ENCODE data around the gene SYK. TPM values are rescaled to one million over a fixed set of nuclear protein-coding genes. Genes with fewer than 3 reads are reported as not detected.

SYK gene
- total and polyA plus RNA-seq, 2 of the 4 experiments (the other 2 are of a cell fraction) = not detected

DNA sequence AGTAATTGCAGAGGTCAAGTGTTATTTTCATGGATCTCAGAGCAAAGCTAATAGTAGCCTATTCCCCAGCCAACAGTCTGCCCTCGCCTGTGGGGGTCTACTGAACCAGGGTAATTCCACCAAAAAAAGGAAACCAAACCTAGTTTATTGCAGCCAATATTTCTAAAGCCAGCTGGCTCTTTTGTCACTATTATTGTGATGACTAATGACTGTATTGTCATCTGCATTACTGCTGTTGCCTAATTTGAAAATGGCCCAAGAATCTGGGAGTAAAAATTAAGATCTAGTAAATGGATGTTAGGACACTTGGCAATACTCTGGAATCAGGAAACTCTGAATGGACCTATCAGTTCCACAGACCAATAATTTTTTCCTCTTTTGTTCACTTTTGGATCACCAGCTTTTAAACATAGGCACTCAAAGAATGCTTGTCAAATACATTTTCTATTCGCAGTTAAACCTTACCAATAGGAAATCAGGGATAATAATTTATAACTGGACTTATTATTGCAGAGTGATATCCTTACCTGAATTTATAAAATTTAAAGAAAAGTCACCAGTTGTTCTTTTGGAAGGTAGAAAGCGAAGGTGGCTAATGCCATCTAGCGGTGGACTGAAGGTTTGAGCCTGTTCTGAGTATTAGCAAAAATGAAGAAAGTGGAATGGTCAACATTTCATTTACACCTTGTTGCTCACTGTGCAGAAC lies 69.2 kb downstream of the SYK start:
- H3K9me1 ChIP-seq (ENCODE audit: insufficient read depth, low read length) = no peaks in the 10 kb centered on the region
- POLR2A ChIA-PET (ENCODE audit: unreplicated experiment) = no interaction called here
- H2AFZ ChIP-seq (replicated peaks; ENCODE audit: low read length, poor library complexity) = no peak overlapping the region
- peaks cover 6% of the 10 kb centered on the region for H3K27me3 ChIP-seq (ENCODE audit: control insufficient read depth, insufficient read depth, low read length)
- no CpG with 5 or more reads among the region's 4 CpGs for WGBS, 2 experiments (ENCODE audit: extremely low coverage in 2 of 2, insufficient read length in 1 of 2)
- ATAC-seq (ENCODE audit: low read depth) (peak; percentile 72), DNase-seq (peak; percentile 44)
- H2AK5ac ChIP-seq (ENCODE audit: low read depth, low read length) = no peak overlapping the region
- no peak overlapping the region for H4K5ac ChIP-seq (ENCODE audit: low read depth, low read length)
- no peaks in the 10 kb centered on the region for H3K79me1 ChIP-seq (ENCODE audit: low read depth in 1 of 2, low read length in 2 of 2)
- H3K36me3 ChIP-seq (ENCODE audit: control insufficient read depth, insufficient read depth, low read length) = no peaks in the 10 kb centered on the region
- CTCF ChIA-PET = interaction anchor here (0.9 to 1.4 kb wide), 4 partner anchors 9 to 1273 kb away, joined by 3 to 5 read pairs (median 4); no protein-coding TSS in a partner anchor
- H3K18ac ChIP-seq (ENCODE audit: low read depth, low read length) = no peak overlapping the region
- no peak overlapping the region for H2BK15ac ChIP-seq (ENCODE audit: low read depth, low read length)
- H3K4me2 ChIP-seq (ENCODE audit: low read depth, low read length) = no peak overlapping the region
- no peaks in the 10 kb centered on the region for H3K9me3 ChIP-seq (ENCODE audit: control insufficient read depth, insufficient read depth, low read length)
- H3K4me1 ChIP-seq (ENCODE audit: control insufficient read depth, insufficient read depth, low read length) = no peaks in the 10 kb centered on the region
- H3K4ac ChIP-seq (ENCODE audit: low read depth, low read length) = no peak overlapping the region
- H2BK120ac ChIP-seq (ENCODE audit: low read depth, low read length) = no peak overlapping the region
- H4K91ac ChIP-seq (ENCODE audit: insufficient read depth, low read depth, low read length) = no peak overlapping the region
- H3K14ac ChIP-seq (replicated peaks; ENCODE audit: low read depth, low read length) = no peak overlapping the region
- no peak overlapping the region for H3K4me3 ChIP-seq (ENCODE audit: insufficient read depth, low read depth, low read length)
- dilution Hi-C loops (cut with HindIII; ENCODE audit: low sequenced_read_pairs, unreplicated experiment) = no loop called here
- no peak overlapping the region for H3K56ac ChIP-seq (ENCODE audit: extremely low read depth, insufficient read depth, low read length)
- BruUV-seq (replicated peaks) = no TSS peak
- H3K23ac ChIP-seq (ENCODE audit: low read depth, low read length) = no peak overlapping the region
- H3K27ac ChIP-seq (ENCODE audit: insufficient read depth, low read length) = no peak overlapping the region
- in situ Hi-C loops (cut with MboI; ENCODE audit: low sequenced_read_pairs) = loop anchor here (5.0 to 10.0 kb wide), 3 partner anchors 636 to 1276 kb away; no protein-coding TSS in a partner anchor
- H4K8ac ChIP-seq (ENCODE audit: low read depth in 2 of 2, low read length in 2 of 2) = no peak overlapping the region
- no peak overlapping the region for H3K9ac ChIP-seq (ENCODE audit: low read depth, low read length)
- H2BK20ac ChIP-seq (ENCODE audit: low read depth, low read length) = no peak overlapping the region
- H2BK5ac ChIP-seq (ENCODE audit: low read depth, low read length, poor library complexity, severe bottlenecking) = no peak overlapping the region
- no peaks in the 10 kb centered on the region for H4K20me1 ChIP-seq (ENCODE audit: insufficient read depth, low read length)
- TF ChIP-seq POLR2A (IDR thresholded peaks at IDR 0.05; ENCODE audit: low read depth, low read length) (no peak), MAFK (IDR thresholded peaks at IDR 0.05; ENCODE audit: low read depth, low read length) (no peak), SMC3 (IDR thresholded peaks at IDR 0.05; ENCODE audit: low read depth, low read length) (peak; percentile 63), RAD21 (IDR thresholded peaks at IDR 0.05; ENCODE audit: low read length) (peak; percentile 80)
- TF ChIP-seq, protein P1, sequence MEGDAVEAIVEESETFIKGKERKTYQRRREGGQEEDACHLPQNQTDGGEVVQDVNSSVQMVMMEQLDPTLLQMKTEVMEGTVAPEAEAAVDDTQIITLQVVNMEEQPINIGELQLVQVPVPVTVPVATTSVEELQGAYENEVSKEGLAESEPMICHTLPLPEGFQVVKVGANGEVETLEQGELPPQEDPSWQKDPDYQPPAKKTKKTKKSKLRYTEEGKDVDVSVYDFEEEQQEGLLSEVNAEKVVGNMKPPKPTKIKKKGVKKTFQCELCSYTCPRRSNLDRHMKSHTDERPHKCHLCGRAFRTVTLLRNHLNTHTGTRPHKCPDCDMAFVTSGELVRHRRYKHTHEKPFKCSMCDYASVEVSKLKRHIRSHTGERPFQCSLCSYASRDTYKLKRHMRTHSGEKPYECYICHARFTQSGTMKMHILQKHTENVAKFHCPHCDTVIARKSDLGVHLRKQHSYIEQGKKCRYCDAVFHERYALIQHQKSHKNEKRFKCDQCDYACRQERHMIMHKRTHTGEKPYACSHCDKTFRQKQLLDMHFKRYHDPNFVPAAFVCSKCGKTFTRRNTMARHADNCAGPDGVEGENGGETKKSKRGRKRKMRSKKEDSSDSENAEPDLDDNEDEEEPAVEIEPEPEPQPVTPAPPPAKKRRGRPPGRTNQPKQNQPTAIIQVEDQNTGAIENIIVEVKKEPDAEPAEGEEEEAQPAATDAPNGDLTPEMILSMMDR (conservative IDR thresholded peaks at IDR 0.05; ENCODE audit: low read depth, low read length) = peak; percentile 83
- intact Hi-C loops (cut with micrococcal nuclease) = loop anchor here (1.0 to 2.0 kb wide), 3 partner anchors 552 to 727 kb away; no protein-coding TSS in a partner anchor
- H2AK9ac ChIP-seq (replicated peaks; ENCODE audit: low read depth, low read length, poor library complexity) = no peak overlapping the region
